Astrocyte of the hippocampus (primary cell): ENCODE data around the gene ISOC2.
"Not testable (repeated sequence)": the region's sequence is repeated elsewhere in the genome, so short reads cannot be mapped to it uniquely, and the experiment has no call there.

Experiments
- DNase-seq: peaks from one replicate; pipeline ENCODE4 v3.0.0; 2011; ENCODE audit warnings: low read depth, low spot score

The ISOC2 gene

DNA sequence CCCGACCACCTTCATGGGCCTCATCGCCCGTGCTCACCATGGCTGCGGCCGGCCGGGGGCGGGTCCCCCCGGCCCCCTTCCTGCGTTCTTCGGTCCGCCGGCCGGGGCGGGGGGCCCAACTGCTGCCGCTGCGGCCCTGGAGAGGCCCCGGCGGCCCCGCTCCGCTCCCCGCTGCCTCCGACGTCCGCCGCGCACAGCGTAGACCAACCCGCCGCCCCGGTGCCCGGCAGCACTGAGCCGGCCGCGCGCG, 54.0 kb downstream of the ISOC2 start, which contains the start of gene UBE2S:
UBE2S (minus strand) TSS at position 239 of the 250 bp plus-strand sequence; CDS start at position 40, 199 bp downstream.
- DNase-seq, result not testable (repeated sequence)

GRCh38 chr19:55406826-55407549, 54.5 kb downstream of the ISOC2 start:
- DNase-seq, result peak; percentile 66

DNA sequence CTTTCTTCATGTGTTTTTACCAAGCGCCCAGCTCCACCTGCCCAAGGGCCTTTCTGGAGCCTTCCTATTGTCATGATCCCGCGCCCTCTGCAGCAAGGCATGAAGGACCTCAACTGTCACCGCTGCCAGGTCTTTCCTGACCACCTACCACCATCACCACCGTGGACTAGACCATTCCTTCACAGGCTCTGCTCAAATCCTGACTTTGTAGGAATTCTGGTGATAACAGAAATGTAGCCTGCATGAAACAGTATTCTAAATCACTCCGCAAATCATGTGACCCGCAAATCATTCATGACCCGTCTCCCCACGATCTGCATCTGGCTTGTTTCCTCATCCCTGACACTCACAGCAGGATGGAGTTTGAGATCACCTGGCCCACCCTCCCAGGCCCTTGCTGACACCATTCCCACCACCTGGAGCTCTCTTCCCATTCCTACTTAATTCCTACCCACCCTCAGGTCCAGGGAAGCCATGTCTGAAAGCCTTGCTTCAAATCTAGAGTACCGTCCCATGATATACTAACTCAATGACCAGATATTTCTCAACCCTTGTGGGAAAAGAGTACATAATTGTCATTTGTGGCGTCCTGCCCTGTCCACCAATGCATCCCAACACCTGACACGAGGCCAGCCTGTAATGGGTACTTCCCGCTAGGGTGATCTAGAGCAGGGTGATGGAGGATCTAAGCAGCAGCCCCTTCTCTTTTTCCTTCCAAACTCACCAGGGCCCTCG, 55.2 kb downstream of the ISOC2 start:
- DNase-seq, result no peak

- DNase-seq, result no peak
Observed at GRCh38 chr19:55405638-55406037, 55.8 kb downstream of the ISOC2 start.
